Neutrophil (primary cell): Measurements from ENCODE around the gene XAGE3.
"Not testable (repeated sequence)": the region's sequence is repeated elsewhere in the genome, so short reads cannot be mapped to it uniquely, and the experiment has no call there.

Experiments used
- H3K27ac ChIP-seq: fragments of 200-600 bp; sonication (generic); 2 replicates; pipeline ENCODE4 v1.5.1; 2016; ENCODE audit warnings: mild to moderate bottlenecking, moderate library complexity
- H3K27me3 ChIP-seq: fragments of 200-600 bp; sonication (generic); 2 replicates; pipeline ENCODE4 v1.6.0; 2016; ENCODE audit warnings: mild to moderate bottlenecking
- H3K36me3 ChIP-seq: fragments of 200-600 bp; sonication (generic); 2 replicates; pipeline ENCODE4 v1.5.1; 2017
- H3K4me1 ChIP-seq, 2 experiments: fragments of 200-600 bp in 1 of 2; sonication (generic) in 1 of 2; 1 replicate in 1 of 2; 2 replicates in 1 of 2; pipeline versions ENCODE4 v1.5.1 to v1.6.1; 2013 to 2016; ENCODE audit warnings: low read depth in 1 of 2, low read length in 1 of 2, mild to moderate bottlenecking in 1 of 2, moderate library complexity in 1 of 2; ENCODE audit not compliant: control insufficient read depth in 1 of 2, insufficient read depth in 1 of 2
- H3K4me3 ChIP-seq, 2 experiments: fragments of 200-600 bp in 1 of 2; sonication (generic) in 1 of 2; 1 replicate in 1 of 2; 2 replicates in 1 of 2; pipeline ENCODE4 v1.5.1; 2013 to 2016; ENCODE audit warnings: low read depth in 1 of 2, low read length in 1 of 2, mild to moderate bottlenecking in 1 of 2, moderate library complexity in 1 of 2
- H3K9me3 ChIP-seq: fragments of 200-600 bp; sonication (generic); 2 replicates; pipeline ENCODE4 v1.5.1; 2016
- CTCF ChIP-seq: fragments of 200-600 bp; sonication (generic); IDR thresholded peaks from 2 replicates; pipeline ENCODE4 v1.5.1; 2016; ENCODE audit warnings: antibody characterized with exemption

The XAGE3 gene

GRCh38 chrX:52867610-52868348, at the start of gene XAGE3:
XAGE3 (minus strand) TSS chrX:52868083; CDS start chrX:52867133, 950 bp downstream.
- Histone ChIP-seq H3K36me3 (no peaks in the 10 kb centered on the region), H3K27ac (no peak within 1 kb of the TSS), H3K4me3 (no peak within 1 kb of the TSS), H3K9me3 (no peaks in the 10 kb centered on the region), H3K27me3 (no peaks in the 10 kb centered on the region), H3K4me1 (no peaks in the 10 kb centered on the region)
- TF ChIP-seq CTCF: no peak

GRCh38 chrX:52914704-52915103, 46.8 kb upstream of the XAGE3 start:
- not testable (repeated sequence) for H3K9me3 ChIP-seq, H3K36me3 ChIP-seq, H3K27me3 ChIP-seq, H3K27ac ChIP-seq, H3K4me1 ChIP-seq, H3K4me3 ChIP-seq

- not testable (repeated sequence) for H3K4me3 ChIP-seq, H3K27ac ChIP-seq, H3K27me3 ChIP-seq, H3K36me3 ChIP-seq, H3K9me3 ChIP-seq, H3K4me1 ChIP-seq
Measured at GRCh38 chrX:52913681-52914080, 45.8 kb upstream of the XAGE3 start.

DNA sequence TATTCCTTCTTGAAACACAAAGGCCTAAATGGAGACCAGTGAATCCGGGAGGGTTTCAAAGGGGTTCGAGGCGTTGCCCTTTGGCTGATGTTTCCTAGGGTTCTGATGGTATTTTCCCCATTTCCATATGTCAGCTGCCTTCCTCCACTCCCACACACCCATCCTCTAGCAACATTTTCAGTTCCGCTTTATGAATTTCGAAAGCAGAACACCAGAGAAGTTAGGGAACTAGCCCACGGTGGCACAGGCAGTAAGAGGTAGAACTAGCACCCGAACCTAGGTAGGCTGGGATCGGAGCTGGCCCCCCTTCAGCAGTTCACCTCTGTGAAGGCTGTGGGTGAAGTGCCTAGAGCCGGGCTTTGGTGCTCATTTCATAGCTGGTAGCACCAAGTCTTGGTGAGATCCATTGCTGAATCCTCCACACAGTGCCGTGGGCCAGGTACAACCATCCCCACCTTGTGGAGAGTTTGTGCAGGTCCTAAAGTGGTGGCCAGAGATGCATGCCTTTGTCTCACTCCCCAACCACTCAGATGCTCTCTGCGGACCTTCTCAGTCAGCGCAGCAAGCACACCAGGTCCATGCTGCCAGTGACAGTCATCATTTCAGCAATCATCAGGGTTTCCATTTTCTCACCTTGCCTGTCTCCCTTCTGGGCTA, 41.6 kb upstream of the XAGE3 start:
- H3K27ac ChIP-seq, H3K27me3 ChIP-seq, H3K9me3 ChIP-seq, H3K4me1 ChIP-seq, H3K36me3 ChIP-seq, H3K4me3 ChIP-seq: not testable (repeated sequence)

- H3K27ac ChIP-seq, H3K4me1 ChIP-seq, H3K36me3 ChIP-seq, H3K9me3 ChIP-seq, H3K27me3 ChIP-seq, H3K4me3 ChIP-seq: not testable (repeated sequence)
Measured at GRCh38 chrX:52907900-52908299, 40.0 kb upstream of the XAGE3 start.

- not testable (repeated sequence) for H3K4me1 ChIP-seq, H3K9me3 ChIP-seq, H3K27me3 ChIP-seq, H3K36me3 ChIP-seq, H3K4me3 ChIP-seq, H3K27ac ChIP-seq
Measured at GRCh38 chrX:52907137-52907536, 39.3 kb upstream of the XAGE3 start.

GRCh38 chrX:52906072-52906471, 38.2 kb upstream of the XAGE3 start:
- H3K4me3 ChIP-seq, H3K4me1 ChIP-seq, H3K27me3 ChIP-seq, H3K27ac ChIP-seq, H3K9me3 ChIP-seq, H3K36me3 ChIP-seq: not testable (repeated sequence)

GRCh38 chrX:52905531-52905930, 37.6 kb upstream of the XAGE3 start:
- H3K27ac ChIP-seq, H3K36me3 ChIP-seq, H3K9me3 ChIP-seq, H3K4me3 ChIP-seq, H3K4me1 ChIP-seq, H3K27me3 ChIP-seq: not testable (repeated sequence)

DNA sequence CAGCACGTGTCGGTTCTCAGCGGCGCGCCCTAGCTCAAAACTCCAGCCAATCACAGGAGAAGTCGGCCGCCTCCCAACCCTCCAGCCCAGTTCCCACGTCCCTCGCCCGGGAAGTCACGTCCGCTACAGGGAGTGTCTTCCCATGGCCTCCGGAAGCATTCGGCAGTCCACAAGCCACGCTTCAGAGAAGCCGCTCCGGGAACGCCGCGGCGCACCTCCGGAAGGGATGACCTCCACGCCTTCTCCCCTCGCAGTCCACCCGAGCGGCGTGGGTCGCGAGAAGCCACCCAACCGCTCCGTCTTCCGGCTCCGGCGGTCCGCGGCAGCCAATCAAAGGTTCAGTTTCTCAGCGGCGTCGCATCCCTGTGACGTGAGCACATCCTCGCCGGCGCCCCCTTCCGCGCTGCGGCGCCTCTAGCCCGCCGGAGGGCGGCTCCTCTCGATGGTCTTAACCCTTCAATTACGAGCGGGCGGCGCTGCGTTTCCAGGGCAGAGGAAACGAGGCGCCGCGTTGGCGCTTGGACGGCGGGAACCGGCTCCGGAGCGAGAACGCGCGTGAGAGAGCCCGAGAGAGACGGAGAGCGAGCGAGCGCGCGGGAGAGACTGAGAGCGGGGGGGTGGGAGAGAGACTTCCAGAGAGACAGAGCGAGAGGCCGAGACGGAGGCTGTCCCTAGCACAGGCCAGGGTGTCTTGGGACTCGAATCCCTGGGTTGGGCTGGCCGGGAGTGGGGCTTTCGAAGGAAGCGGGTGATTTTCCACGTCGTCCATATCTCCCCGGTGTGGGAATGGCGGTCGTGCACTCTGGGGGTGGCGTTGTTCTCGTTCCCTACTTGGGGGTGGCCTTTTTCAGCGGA, 29.2 kb upstream of the XAGE3 start, which contains the start of gene FAM156B:
Gene FAM156B, plus strand, starts transcription at position 476 of the 855 bp plus-strand sequence. CDS start 9,896 bp downstream, outside the sequence.
- not testable (repeated sequence) for H3K27ac ChIP-seq, H3K36me3 ChIP-seq, H3K4me3 ChIP-seq, H3K9me3 ChIP-seq, H3K4me1 ChIP-seq, H3K27me3 ChIP-seq

DNA sequence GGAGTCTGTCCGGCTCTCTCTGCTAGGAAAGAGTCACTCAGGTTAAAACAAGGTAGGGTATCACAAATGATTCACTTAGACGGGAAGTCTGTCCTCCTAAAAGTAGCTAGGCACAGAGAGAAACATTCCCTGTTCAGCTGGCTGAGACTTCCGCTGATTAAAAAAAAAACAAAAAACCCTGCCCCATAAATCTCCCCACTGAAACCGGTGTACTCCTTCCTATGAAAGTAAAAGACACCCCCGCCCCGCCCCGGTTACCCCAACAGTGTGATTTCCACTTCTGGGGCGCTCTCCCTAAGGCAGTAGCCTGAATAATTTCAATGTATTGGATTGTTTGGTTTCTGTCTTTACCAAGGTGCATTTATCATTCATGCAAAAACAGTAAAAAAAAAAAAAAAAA, 28.6 kb upstream of the XAGE3 start:
- not testable (repeated sequence) for H3K4me1 ChIP-seq, H3K36me3 ChIP-seq, H3K27me3 ChIP-seq, H3K4me3 ChIP-seq, H3K9me3 ChIP-seq, H3K27ac ChIP-seq

DNA sequence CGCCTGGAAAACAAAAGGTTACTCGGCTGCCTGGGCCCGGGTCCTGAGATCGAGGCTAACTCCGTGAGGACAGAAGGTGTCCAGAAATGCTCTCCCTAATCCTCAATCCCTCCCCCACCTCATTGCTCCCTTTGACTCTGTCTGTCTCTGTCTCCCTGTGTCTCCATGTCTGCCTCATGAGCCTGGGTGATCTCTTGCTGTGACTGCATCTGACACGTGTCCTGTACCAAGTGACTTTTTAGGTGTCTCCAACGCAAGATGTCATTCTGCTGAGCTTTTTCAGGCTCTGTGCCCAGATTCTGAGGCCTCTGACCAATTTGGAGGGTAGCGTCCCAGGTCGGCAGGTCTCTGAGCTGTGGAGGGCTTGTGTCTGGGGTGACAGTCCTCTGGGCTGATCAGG, 20.2 kb upstream of the XAGE3 start:
- not testable (repeated sequence) for H3K27me3 ChIP-seq, H3K4me3 ChIP-seq, H3K27ac ChIP-seq, H3K36me3 ChIP-seq, H3K4me1 ChIP-seq, H3K9me3 ChIP-seq

GRCh38 chrX:52887459-52887858, 19.6 kb upstream of the XAGE3 start:
- not testable (repeated sequence) for H3K9me3 ChIP-seq, H3K4me3 ChIP-seq, H3K36me3 ChIP-seq, H3K27ac ChIP-seq, H3K27me3 ChIP-seq, H3K4me1 ChIP-seq
